Panc1 (cell line): ENCODE measurements around the gene TRIM41. TPM values are rescaled to one million over a fixed set of nuclear protein-coding genes. Genes with fewer than 3 reads are reported as not detected.
"Not testable (repeated sequence)": the region's sequence is repeated elsewhere in the genome, so short reads cannot be mapped to it uniquely, and the experiment has no call there.

Source experiments
- ATAC-seq: fragments of 200-7000 bp; cut with Tn5 transposase; 2 replicates; pipeline ENCODE4 v1.9.1; 2020; ENCODE audit warnings: mild to moderate bottlenecking, moderate library complexity
- BruUV-seq: library from RNA; stranded (reverse); fragments of 400-500 nt; replicated peaks from 2 replicates; lab custom pipeline; 2021; lab: Mats Ljungman, UMichigan
- CTCF ChIA-PET: fragments of 300-600 bp; sonication (Branson Sonifier 250); formaldehyde crosslinking; loops from one replicate; lab custom pipeline; 2022; ENCODE audit warnings: antibody characterized with exemption; lab: Charles Lee
- POLR2A ChIA-PET: fragments of 300-600 bp; sonication (Branson Sonifier 250); formaldehyde crosslinking; loops from one replicate; lab custom pipeline; 2022; ENCODE audit warnings: antibody characterized with exemption; lab: Charles Lee
- DNase-seq: peaks from one replicate; pipeline ENCODE4 v3.0.0-alpha.2; 2010; ENCODE audit warnings: low read depth, low spot score
- H3K27ac ChIP-seq: 2 replicates; pipeline ENCODE4 v1.5.1; 2011; ENCODE audit warnings: mild to moderate bottlenecking, low read length, inconsistent platforms
- H3K27me3 ChIP-seq: fragments of 200-500 bp; sonication (Bioruptor generic); 2 replicates; pipeline ENCODE4 v1.6.0; 2014; ENCODE audit warnings: low read length, inconsistent platforms; ENCODE audit not compliant: control insufficient read depth, insufficient read depth
- H3K36me3 ChIP-seq: fragments of 200-500 bp; sonication (Bioruptor generic); 2 replicates; pipeline ENCODE4 v1.5.1; 2014; ENCODE audit warnings: inconsistent platforms, mild to moderate bottlenecking, low read length, moderate library complexity; ENCODE audit not compliant: control insufficient read depth, insufficient read depth
- H3K4me1 ChIP-seq: 2 replicates; pipeline ENCODE4 v1.5.1; 2011; ENCODE audit warnings: inconsistent platforms, mild to moderate bottlenecking, low read length, moderate library complexity; ENCODE audit not compliant: control insufficient read depth, insufficient read depth
- H3K4me3 ChIP-seq, 2 experiments: 2 replicates each; pipeline ENCODE4 v1.5.1; 2011 to 2012; ENCODE audit warnings: low read depth in 2 of 2, low read length in 2 of 2, mild to moderate bottlenecking in 2 of 2, inconsistent platforms in 1 of 2, moderate library complexity in 1 of 2
- H3K9me3 ChIP-seq: fragments of 200-500 bp; sonication (Bioruptor generic); 2 replicates; pipeline ENCODE4 v1.5.1; 2014; ENCODE audit warnings: low read depth, mild to moderate bottlenecking, inconsistent platforms, low read length, moderate library complexity; ENCODE audit not compliant: control insufficient read depth, insufficient read depth
- POLR2AphosphoS5 ChIP-seq: IDR thresholded peaks from 2 replicates; pipeline ENCODE4 v1.6.1; 2012; ENCODE audit warnings: mild to moderate bottlenecking, low read depth, low read length, moderate library complexity
- SIN3A ChIP-seq: IDR thresholded peaks from 2 replicates; pipeline ENCODE4 v1.6.1; 2012; ENCODE audit warnings: low read depth, mild to moderate bottlenecking, low read length, moderate library complexity, borderline replicate concordance; ENCODE audit not compliant: insufficient read depth
- TCF7L2 ChIP-seq: IDR thresholded peaks from 2 replicates; pipeline ENCODE4 v1.6.1; 2011; ENCODE audit warnings: mild to moderate bottlenecking, low read depth, low read length, inconsistent platforms
- in situ Hi-C: cut with HindIII; loops from 2 replicates; pipeline ENCODE4 v1.10.0; 2016; ENCODE audit warnings: low sequenced_read_pairs, low pct_unique_long_range_greater_than_20kb
- intact Hi-C: fragments of 100-400 bp; cut with micrococcal nuclease; formaldehyde crosslinking; loops from one replicate; pipeline ENCODE4 v1.10.0; 2022; ENCODE audit not compliant: unreplicated experiment
- total RNA-seq: library from RNA; stranded (reverse); gene quantifications from one replicate; pipeline ENCODE4 v1.2.1, GENCODE V29; 2021; ENCODE audit not compliant: unreplicated experiment
- TF ChIP-seq, protein P1 (sequence below): fragments of 450-650 bp; IDR thresholded peaks from 2 replicates; pipeline ENCODE4 v1.5.1; 2017; ENCODE audit warnings: mild to moderate bottlenecking
- TF ChIP-seq, protein P2 (sequence below), 2 experiments: IDR thresholded peaks; 2 replicates each; pipeline ENCODE4 v1.6.1; 2011 to 2012; ENCODE audit warnings: low read depth in 2 of 2, control low read depth in 1 of 2, low read length in 1 of 2, mild to moderate bottlenecking in 1 of 2, moderate library complexity in 1 of 2; ENCODE audit not compliant: insufficient read depth in 1 of 2

TRIM41 gene
- total RNA-seq, 1 experiment from 2014 or later: 58.3 TPM

DNA sequence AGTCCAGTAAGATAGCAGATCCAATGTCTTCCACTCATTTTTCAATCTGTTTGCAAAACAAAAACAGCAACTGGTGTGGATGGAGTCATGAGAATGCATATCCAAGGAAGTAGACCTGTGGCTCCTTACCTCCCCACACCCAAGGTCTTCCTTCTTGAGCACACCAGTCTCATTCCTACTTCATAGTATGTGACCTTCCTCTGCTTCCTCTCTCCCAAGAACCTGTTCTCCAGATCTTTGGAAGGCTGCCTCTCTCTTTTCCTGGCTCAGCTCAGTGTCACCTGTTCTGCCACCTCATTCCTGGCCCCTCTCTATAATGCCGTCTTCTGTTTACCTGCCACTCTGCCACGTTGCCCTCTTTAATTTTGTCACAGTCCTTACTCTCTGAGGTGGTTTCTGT, 10.1 kb upstream of the TRIM41 start:
- no TSS peak for BruUV-seq
- ChIA-PET POLR2A (no interaction called here), CTCF (no interaction called here)
- ATAC-seq (no peak), DNase-seq (no peak)
- intact Hi-C loops: no loop called here
- TF ChIP-seq, protein P1, sequence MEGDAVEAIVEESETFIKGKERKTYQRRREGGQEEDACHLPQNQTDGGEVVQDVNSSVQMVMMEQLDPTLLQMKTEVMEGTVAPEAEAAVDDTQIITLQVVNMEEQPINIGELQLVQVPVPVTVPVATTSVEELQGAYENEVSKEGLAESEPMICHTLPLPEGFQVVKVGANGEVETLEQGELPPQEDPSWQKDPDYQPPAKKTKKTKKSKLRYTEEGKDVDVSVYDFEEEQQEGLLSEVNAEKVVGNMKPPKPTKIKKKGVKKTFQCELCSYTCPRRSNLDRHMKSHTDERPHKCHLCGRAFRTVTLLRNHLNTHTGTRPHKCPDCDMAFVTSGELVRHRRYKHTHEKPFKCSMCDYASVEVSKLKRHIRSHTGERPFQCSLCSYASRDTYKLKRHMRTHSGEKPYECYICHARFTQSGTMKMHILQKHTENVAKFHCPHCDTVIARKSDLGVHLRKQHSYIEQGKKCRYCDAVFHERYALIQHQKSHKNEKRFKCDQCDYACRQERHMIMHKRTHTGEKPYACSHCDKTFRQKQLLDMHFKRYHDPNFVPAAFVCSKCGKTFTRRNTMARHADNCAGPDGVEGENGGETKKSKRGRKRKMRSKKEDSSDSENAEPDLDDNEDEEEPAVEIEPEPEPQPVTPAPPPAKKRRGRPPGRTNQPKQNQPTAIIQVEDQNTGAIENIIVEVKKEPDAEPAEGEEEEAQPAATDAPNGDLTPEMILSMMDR: no peak
- TF ChIP-seq, protein P2, sequence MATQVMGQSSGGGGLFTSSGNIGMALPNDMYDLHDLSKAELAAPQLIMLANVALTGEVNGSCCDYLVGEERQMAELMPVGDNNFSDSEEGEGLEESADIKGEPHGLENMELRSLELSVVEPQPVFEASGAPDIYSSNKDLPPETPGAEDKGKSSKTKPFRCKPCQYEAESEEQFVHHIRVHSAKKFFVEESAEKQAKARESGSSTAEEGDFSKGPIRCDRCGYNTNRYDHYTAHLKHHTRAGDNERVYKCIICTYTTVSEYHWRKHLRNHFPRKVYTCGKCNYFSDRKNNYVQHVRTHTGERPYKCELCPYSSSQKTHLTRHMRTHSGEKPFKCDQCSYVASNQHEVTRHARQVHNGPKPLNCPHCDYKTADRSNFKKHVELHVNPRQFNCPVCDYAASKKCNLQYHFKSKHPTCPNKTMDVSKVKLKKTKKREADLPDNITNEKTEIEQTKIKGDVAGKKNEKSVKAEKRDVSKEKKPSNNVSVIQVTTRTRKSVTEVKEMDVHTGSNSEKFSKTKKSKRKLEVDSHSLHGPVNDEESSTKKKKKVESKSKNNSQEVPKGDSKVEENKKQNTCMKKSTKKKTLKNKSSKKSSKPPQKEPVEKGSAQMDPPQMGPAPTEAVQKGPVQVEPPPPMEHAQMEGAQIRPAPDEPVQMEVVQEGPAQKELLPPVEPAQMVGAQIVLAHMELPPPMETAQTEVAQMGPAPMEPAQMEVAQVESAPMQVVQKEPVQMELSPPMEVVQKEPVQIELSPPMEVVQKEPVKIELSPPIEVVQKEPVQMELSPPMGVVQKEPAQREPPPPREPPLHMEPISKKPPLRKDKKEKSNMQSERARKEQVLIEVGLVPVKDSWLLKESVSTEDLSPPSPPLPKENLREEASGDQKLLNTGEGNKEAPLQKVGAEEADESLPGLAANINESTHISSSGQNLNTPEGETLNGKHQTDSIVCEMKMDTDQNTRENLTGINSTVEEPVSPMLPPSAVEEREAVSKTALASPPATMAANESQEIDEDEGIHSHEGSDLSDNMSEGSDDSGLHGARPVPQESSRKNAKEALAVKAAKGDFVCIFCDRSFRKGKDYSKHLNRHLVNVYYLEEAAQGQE (IDR thresholded peaks at IDR 0.05; ENCODE audit: insufficient read depth in 1 of 2, low read depth in 2 of 2, low read length in 1 of 2): no peak
- TF ChIP-seq POLR2AphosphoS5: no peak
- no peak for TF ChIP-seq SIN3A
- no peak for TF ChIP-seq TCF7L2
- H3K27me3 ChIP-seq: no peaks in the 10 kb centered on the region
- H3K9me3 ChIP-seq: no peaks in the 10 kb centered on the region
- no peaks in the 10 kb centered on the region for H3K4me1 ChIP-seq
- no peaks in the 10 kb centered on the region for H3K36me3 ChIP-seq
- in situ Hi-C loops: no loop called here
- no peak overlapping the region for H3K4me3 ChIP-seq
- H3K27ac ChIP-seq: no peak overlapping the region

DNA sequence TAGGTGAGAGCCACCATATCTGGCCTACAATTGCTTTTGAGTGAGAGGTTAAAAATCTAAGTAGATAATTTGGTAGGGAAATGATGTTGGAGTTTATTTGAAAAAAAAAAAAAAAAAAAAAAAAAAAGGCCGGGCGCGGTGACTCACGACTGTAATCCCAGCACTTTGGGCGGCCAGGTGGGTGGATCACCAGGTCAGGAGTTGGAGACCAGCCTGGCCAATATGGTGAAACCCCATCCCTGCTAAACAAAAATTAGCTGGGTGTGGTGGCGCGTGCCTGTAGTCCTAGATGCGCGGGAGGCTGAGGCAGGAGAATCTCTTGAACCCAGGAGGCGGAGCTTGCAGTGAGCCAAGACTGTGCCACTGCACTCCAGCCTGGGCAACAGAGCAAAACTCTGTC, 8.8 kb upstream of the TRIM41 start:
- H3K4me3 ChIP-seq, intact Hi-C loops, H3K27me3 ChIP-seq, H3K9me3 ChIP-seq, BruUV-seq, ATAC-seq, DNase-seq, H3K4me1 ChIP-seq, in situ Hi-C loops, CTCF ChIA-PET, H3K27ac ChIP-seq, H3K36me3 ChIP-seq: not testable (repeated sequence)
- POLR2A ChIA-PET: interaction anchor here (0.7 kb wide), 1 partner anchor 29 kb away, joined by 3 read pairs; no protein-coding TSS in a partner anchor
